K562 (cell line): ENCODE data around the gene OOSP1. TPM values are rescaled to one million over a fixed set of nuclear protein-coding genes. Genes with fewer than 3 reads are reported as not detected.

ENCODE experiments used
- CREM ChIP-seq: IDR thresholded peaks from 2 replicates; pipeline ENCODE4 v1.6.1; 2014; ENCODE audit warnings: antibody characterized with exemption, low read depth
- HDAC8 ChIP-seq: fragments of 450-650 bp; IDR thresholded peaks from 2 replicates; pipeline ENCODE4 v1.6.1; 2016; ENCODE audit warnings: mild to moderate bottlenecking, missing genetic modification characterization, moderate library complexity, missing compliant biosample characterization
- JUNB ChIP-seq: fragments of 450-650 bp; formaldehyde crosslinking; conservative IDR thresholded peaks from 2 replicates; pipeline ENCODE4 v1.4.0; 2020; ENCODE audit warnings: mild to moderate bottlenecking
- OTX1 ChIP-seq: fragments of 450-650 bp; formaldehyde crosslinking; IDR thresholded peaks from 2 replicates; pipeline ENCODE4 v1.4.0; 2022; ENCODE audit warnings: mild to moderate bottlenecking
- PATZ1 ChIP-seq: fragments of 250-450 bp; sonication (Bioruptor Pico); IDR thresholded peaks from 2 replicates; pipeline ENCODE4 v1.5.0; 2020; ENCODE audit warnings: mild to moderate bottlenecking, borderline replicate concordance
- PKNOX1 ChIP-seq: fragments of 450-650 bp; IDR thresholded peaks from 2 replicates; pipeline ENCODE4 v1.6.1; 2016
- PTTG1 ChIP-seq: fragments of 450-650 bp; IDR thresholded peaks from 2 replicates; pipeline ENCODE4 v1.6.1; 2016; ENCODE audit warnings: low read depth, mild to moderate bottlenecking, missing genetic modification characterization, missing compliant biosample characterization
- TRIM24 ChIP-seq, 2 experiments: fragments of 450-650 bp; IDR thresholded peaks; 2 replicates each; pipeline ENCODE4 v1.6.1; 2016
- U2AF2 ChIP-seq: fragments of 200-400 bp; formaldehyde crosslinking; optimal IDR thresholded peaks from 2 replicates; pipeline ENCODE3; 2017; ENCODE audit warnings: low read depth, mild to moderate bottlenecking, low read length
- ZFX ChIP-seq: sonication (generic); formaldehyde crosslinking; IDR thresholded peaks from 2 replicates; pipeline ENCODE4 v1.8.0; 2022; ENCODE audit warnings: mild to moderate bottlenecking, missing genetic modification reagents, moderate library complexity
- ZNF197 ChIP-seq: fragments of 200-800 bp; sonication (Bioruptor generic); IDR thresholded peaks from 2 replicates; pipeline ENCODE4 v1.6.1; 2016; ENCODE audit warnings: low read depth, missing genetic modification characterization, missing compliant biosample characterization
- ZNF239 ChIP-seq: fragments of 250-450 bp; sonication (Bioruptor Pico); IDR thresholded peaks from 2 replicates; pipeline ENCODE4 v1.4.0; 2020; ENCODE audit warnings: mild to moderate bottlenecking
- ZNF668 ChIP-seq: fragments of 250-450 bp; sonication (Bioruptor Pico); IDR thresholded peaks from 2 replicates; pipeline ENCODE4 v1.8.0; 2022; ENCODE audit warnings: mild to moderate bottlenecking, inconsistent platforms
- ZNF75A ChIP-seq: fragments of 450-650 bp; formaldehyde crosslinking; IDR thresholded peaks from 2 replicates; pipeline ENCODE4 v1.4.0; 2020; ENCODE audit warnings: mild to moderate bottlenecking
- polyA plus RNA-seq, 8 experiments: library from polyadenylated mRNA; depleted of rRNA in 4 of 8; stranded (reverse) in 5 of 8; unstranded in 3 of 8; fragments of >200 nt; fragmentation: Nextera tagmentation in 2 of 8; fragmentation: Illumina TruSeq in 1 of 8; extraction: Ambion mirVana in 2 of 8; extraction: Trizol in 1 of 8; gene quantifications; 2 replicates each; pipeline versions ENCODE4 v1.2.1 to v1.2.3, GENCODE V29; 2011 to 2014; ENCODE audit warnings: inconsistent platforms in 1 of 8, missing spikeins in 1 of 8
- total RNA-seq, 7 experiments: library from RNA; depleted of rRNA in 6 of 7; stranded (reverse); fragments of >200 nt in 6 of 7; fragmentation: Illumina TruSeq in 2 of 7; extraction: Trizol in 2 of 7; gene quantifications; 2 replicates each; pipeline versions ENCODE4 v1.2.1 to v1.2.3, GENCODE V29; 2011 to 2021; ENCODE audit warnings: low replicate concordance in 1 of 7
- TF ChIP-seq, protein P1 (sequence below): fragments of 450-650 bp; IDR thresholded peaks from 2 replicates; pipeline ENCODE4 v1.6.1; 2017; ENCODE audit warnings: antibody characterized with exemption, mild to moderate bottlenecking
- TF ChIP-seq, protein P2 (sequence below), 2 experiments: fragments of 450-650 bp; IDR thresholded peaks; 2 replicates each; pipeline ENCODE4 v1.6.1; 2016
- TF ChIP-seq, protein P3 (sequence below): IDR thresholded peaks from 2 replicates; pipeline ENCODE4 v1.6.1; 2012; ENCODE audit warnings: low read depth, low read length, improper control_type of control experiment, borderline replicate concordance

The OOSP1 gene
- total and polyA plus RNA-seq, 9 of the 15 experiments (the other 6 are each of a cell fraction or from before 2014, with no cell fraction given), result 0.14 to 3.0 (median 0.61) TPM

DNA sequence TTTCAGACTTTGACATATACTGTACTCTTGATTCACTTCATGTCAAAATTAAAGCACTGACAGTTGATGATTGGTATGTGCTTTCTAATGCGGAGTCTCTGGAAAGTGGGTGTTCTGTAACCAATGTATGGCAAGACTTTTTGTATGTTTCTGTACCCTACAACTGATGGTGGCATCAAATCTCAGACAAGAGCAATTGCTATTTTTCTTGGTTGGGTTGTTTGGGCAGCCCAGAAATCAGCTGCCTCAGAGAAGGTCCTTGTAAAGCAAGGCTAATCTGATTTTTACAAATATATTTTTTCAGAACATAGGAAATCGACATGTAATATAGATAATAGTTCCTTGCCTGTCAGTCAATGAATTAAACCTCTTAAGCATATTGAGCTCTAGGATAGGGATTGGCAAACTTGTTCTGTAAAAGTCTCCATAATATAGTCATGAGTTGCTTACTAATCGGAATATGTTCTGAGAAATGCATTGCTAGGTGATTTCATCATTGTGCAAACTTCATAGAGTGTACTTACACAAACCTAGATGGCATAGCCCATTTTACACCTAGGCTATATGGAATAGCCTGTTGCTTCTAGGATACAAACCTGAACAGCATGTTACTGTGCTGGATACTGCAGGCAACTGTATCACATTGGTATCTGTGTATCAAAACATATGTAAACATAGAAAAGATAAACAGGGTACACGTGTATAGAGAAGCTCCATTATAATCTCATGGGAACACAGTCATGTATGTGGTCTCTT is 15.4 kb downstream of the OOSP1 start (continued):
- TF ChIP-seq, protein P1, sequence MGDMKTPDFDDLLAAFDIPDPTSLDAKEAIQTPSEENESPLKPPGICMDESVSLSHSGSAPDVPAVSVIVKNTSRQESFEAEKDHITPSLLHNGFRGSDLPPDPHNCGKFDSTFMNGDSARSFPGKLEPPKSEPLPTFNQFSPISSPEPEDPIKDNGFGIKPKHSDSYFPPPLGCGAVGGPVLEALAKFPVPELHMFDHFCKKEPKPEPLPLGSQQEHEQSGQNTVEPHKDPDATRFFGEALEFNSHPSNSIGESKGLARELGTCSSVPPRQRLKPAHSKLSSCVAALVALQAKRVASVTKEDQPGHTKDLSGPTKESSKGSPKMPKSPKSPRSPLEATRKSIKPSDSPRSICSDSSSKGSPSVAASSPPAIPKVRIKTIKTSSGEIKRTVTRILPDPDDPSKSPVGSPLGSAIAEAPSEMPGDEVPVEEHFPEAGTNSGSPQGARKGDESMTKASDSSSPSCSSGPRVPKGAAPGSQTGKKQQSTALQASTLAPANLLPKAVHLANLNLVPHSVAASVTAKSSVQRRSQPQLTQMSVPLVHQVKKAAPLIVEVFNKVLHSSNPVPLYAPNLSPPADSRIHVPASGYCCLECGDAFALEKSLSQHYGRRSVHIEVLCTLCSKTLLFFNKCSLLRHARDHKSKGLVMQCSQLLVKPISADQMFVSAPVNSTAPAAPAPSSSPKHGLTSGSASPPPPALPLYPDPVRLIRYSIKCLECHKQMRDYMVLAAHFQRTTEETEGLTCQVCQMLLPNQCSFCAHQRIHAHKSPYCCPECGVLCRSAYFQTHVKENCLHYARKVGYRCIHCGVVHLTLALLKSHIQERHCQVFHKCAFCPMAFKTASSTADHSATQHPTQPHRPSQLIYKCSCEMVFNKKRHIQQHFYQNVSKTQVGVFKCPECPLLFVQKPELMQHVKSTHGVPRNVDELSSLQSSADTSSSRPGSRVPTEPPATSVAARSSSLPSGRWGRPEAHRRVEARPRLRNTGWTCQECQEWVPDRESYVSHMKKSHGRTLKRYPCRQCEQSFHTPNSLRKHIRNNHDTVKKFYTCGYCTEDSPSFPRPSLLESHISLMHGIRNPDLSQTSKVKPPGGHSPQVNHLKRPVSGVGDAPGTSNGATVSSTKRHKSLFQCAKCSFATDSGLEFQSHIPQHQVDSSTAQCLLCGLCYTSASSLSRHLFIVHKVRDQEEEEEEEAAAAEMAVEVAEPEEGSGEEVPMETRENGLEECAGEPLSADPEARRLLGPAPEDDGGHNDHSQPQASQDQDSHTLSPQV, result peak; percentile 67
- 0 out of 2 replicates have a peak, but pooled peaks have one; percentile 84 for TF ChIP-seq ZNF197 (CRISPR knock-in tag)
- TF ChIP-seq HDAC8 (tag), result peak; percentile 6; the same call in 1 of the 2 replicates
- peak; percentile 42; the same call in 1 of the 2 replicates for TF ChIP-seq PKNOX1
- peak; percentile 61 for TF ChIP-seq PTTG1 (tag)
- TF ChIP-seq JUNB (CRISPR knock-in tag), result no peak
- TF ChIP-seq PATZ1 (CRISPR knock-in tag), result 0 out of 2 replicates have a peak, but pooled peaks have one; percentile 53
- TF ChIP-seq ZFX (CRISPR knock-in tag), result no peak
- TF ChIP-seq TRIM24 (IDR thresholded peaks at IDR 0.05), result peak; percentile 87 to 96; a peak in 3 of 4 replicates
- TF ChIP-seq ZNF668, result peak; percentile 44; the same call in 1 of the 2 replicates
- peak; percentile 56 for TF ChIP-seq ZNF239 (CRISPR knock-in tag)
- no peak for TF ChIP-seq ZNF75A (CRISPR knock-in tag)
- TF ChIP-seq U2AF2, result no peak
- no peak for TF ChIP-seq CREM
- TF ChIP-seq, protein P2, sequence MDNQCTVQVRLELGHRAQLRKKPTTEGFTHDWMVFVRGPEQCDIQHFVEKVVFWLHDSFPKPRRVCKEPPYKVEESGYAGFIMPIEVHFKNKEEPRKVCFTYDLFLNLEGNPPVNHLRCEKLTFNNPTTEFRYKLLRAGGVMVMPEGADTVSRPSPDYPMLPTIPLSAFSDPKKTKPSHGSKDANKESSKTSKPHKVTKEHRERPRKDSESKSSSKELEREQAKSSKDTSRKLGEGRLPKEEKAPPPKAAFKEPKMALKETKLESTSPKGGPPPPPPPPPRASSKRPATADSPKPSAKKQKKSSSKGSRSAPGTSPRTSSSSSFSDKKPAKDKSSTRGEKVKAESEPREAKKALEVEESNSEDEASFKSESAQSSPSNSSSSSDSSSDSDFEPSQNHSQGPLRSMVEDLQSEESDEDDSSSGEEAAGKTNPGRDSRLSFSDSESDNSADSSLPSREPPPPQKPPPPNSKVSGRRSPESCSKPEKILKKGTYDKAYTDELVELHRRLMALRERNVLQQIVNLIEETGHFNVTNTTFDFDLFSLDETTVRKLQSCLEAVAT (IDR thresholded peaks at IDR 0.05), result no peak
- TF ChIP-seq, protein P3, sequence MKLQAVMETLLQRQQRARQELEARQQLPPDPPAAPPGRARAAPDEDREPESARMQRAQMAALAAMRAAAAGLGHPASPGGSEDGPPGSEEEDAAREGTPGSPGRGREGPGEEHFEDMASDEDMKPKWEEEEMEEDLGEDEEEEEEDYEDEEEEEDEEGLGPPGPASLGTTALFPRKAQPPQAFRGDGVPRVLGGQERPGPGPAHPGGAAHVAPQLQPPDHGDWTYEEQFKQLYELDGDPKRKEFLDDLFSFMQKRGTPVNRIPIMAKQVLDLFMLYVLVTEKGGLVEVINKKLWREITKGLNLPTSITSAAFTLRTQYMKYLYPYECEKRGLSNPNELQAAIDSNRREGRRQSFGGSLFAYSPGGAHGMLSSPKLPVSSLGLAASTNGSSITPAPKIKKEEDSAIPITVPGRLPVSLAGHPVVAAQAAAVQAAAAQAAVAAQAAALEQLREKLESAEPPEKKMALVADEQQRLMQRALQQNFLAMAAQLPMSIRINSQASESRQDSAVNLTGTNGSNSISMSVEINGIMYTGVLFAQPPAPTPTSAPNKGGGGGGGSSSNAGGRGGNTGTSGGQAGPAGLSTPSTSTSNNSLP, result no peak
- TF ChIP-seq OTX1 (CRISPR knock-in tag), result 0 out of 2 replicates have a peak, but pooled peaks have one; percentile 13
